Heart left ventricle (tissue), 16 donors: ENCODE data around the gene RPL27A. TPM values are rescaled to one million over a fixed set of nuclear protein-coding genes. Genes with fewer than 3 reads are reported as not detected.

ENCODE experiments used
- ATAC-seq, 4 donors: fragments of 200-7000 bp; cut with Tn5 transposase; one replicate each; pipeline ENCODE4 v1.9.1; 2020 to 2022; ENCODE audit warnings: moderate library complexity in 4 of 4, mild to moderate bottlenecking in 3 of 4, moderate number of reproducible peaks in 1 of 4
- DNase-seq, 5 donors: peaks; one replicate each; pipeline ENCODE4 v3.0.0-alpha.2; 2020
- H3K27ac ChIP-seq, 12 donors: fragments of 200-600 bp; sonication (generic) in 4 of 12; one replicate each; pipeline versions ENCODE4 v1.5.0 to v1.8.0; 2016 to 2022; ENCODE audit warnings: mild to moderate bottlenecking in 2 of 12
- H3K27me3 ChIP-seq, 9 donors: fragments of 200-600 bp; sonication (generic) in 2 of 9; one replicate each; pipeline versions ENCODE4 v1.5.1 to v1.8.0; 2016 to 2022; ENCODE audit warnings: mild to moderate bottlenecking in 3 of 9
- H3K36me3 ChIP-seq, 9 donors: fragments of 200-600 bp; sonication (generic) in 2 of 9; one replicate each; pipeline versions ENCODE4 v1.5.0 to v1.8.0; 2018 to 2022; ENCODE audit warnings: mild to moderate bottlenecking in 2 of 9
- H3K4me1 ChIP-seq, 12 donors: fragments of 200-600 bp; sonication (generic) in 4 of 12; one replicate each; pipeline versions ENCODE4 v1.5.0 to v1.8.0; 2016 to 2022; ENCODE audit warnings: mild to moderate bottlenecking in 3 of 12
- H3K4me3 ChIP-seq, 12 donors: fragments of 200-600 bp; sonication (generic) in 4 of 12; one replicate each; pipeline versions ENCODE4 v1.5.0 to v1.8.0; 2017 to 2022; ENCODE audit warnings: mild to moderate bottlenecking in 9 of 12, moderate library complexity in 4 of 12
- H3K9me3 ChIP-seq, 12 donors: fragments of 200-600 bp; sonication (generic) in 4 of 12; one replicate each; pipeline versions ENCODE4 v1.5.0 to v1.8.0; 2016 to 2022; ENCODE audit warnings: mild to moderate bottlenecking in 1 of 12
- CTCF ChIP-seq, 12 donors: fragments of 200-600 bp; sonication (generic) in 4 of 12; IDR thresholded peaks; one replicate each; pipeline versions ENCODE4 v1.5.0 to v1.8.0; 2018 to 2022; ENCODE audit warnings: antibody characterized with exemption in 12 of 12, mild to moderate bottlenecking in 5 of 12
- POLR2A ChIP-seq, 2 donors: fragments of 450-650 bp; IDR thresholded peaks; one replicate each; pipeline ENCODE4 v1.6.1; 2017; ENCODE audit warnings: antibody characterized with exemption in 2 of 2, mild to moderate bottlenecking in 2 of 2, moderate library complexity in 2 of 2
- WGBS, 4 donors: extraction: QIAGEN DNeasy Blood & Tissue Kit in 2 of 4; methylation state at CpG; one replicate each; pipeline versions ENCODE4 v1.1.5 to v1.1.7; 2013 to 2018; 5-methylcytosine and 5-hydroxymethylcytosine counted together
- intact Hi-C, 10 donors: fragments of 100-400 bp; cut with DNase I; formaldehyde crosslinking; loops; one replicate each; pipeline versions ENCODE4 v1.11.1 to v1.14.2; 2022
- polyA plus RNA-seq, 2 donors: library from polyadenylated mRNA; stranded (reverse); fragments of 200-250 nt; gene quantifications; one replicate each; pipeline ENCODE4 v1.2.3, GENCODE V29; 2013
- total RNA-seq, 9 donors: library from RNA; depleted of rRNA in 2 of 9; stranded (reverse); fragments of >200 nt in 2 of 9; fragmentation: NEBNext Ultra II Directional in 3 of 9; extraction: Animal tissue kit (Norgen Biotek cat#: 25700) in 3 of 9; gene quantifications; one replicate each; pipeline versions ENCODE4 v1.1.0 to v1.2.4, GENCODE V29; 2016 to 2023
- donor health status: ischemic (EF 13 %, LVEDD 7.1; RV severe dilation, severe dysfunction).
- donor health status: healthy with polysubstance abuse.
- donor health status: DM: no; HTN: yes; CAD: no.
- donor health status: DM: no; HTN: no; CAD: no.
- donor health status: ischemic (EF 25% LVEDD 6.9; RV normal size, moderate dysfunction).
- donor health status: ischemic (EF 25% LVEDD 5.7; RV mildly dilated, moderate dysfunction).
- donor health status: healthy.
- donor health status: DM: yes; HTN: yes; CAD: no.
- donor health status: ischemic (EF 35%, LVEDD 5.7; RV mildly dilated, moderate dysfunction).
- donor health status: nonischemic (EF 11% LVEDD 7.7; RV severe dilation, severe dysfunction).
- donor health status: DM: yes; HTN: yes; CAD: no.
- donor health status: PGD.
- donor health status: ischemic (EF 29% LVEDD 5.4; RV normal size, mild dysfunction).
- donor health status: nonischemic (EF 23%, LVEDD 6.1; RV moderate dilation, normal function).

Gene RPL27A
- total and polyA plus RNA-seq, 11 donors: 299 to 2,980 (median 471) TPM

DNA sequence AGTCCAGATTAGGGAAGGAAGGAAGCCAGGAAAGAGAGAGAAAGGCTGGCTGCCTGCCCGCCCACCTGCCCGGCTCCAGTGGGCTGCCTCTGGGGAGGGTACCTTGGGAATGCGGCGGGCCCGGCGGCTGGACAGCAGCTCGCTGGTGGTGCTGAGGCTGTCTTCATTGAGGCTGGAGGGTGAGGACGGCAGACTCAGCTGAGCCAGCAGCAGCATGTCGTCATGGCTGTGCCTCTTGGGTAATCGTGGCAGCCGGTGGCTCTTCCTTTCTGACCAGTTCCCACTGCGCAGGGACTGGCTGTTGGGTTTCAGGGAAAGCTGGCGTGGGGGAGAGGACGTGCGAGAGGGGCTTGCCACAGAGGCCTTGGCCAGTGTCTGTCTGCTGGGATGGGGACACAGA is 32.9 kb downstream of the RPL27A start:
- ATAC-seq: no peak
- 51 to 71% (median 65%) methylated on average over 8 to 15 of the region's 15 CpGs for WGBS, 4 donors
- TF ChIP-seq POLR2A (IDR thresholded peaks at IDR 0.05): no peak
- TF ChIP-seq CTCF (IDR thresholded peaks at IDR 0.05): no peak

DNA sequence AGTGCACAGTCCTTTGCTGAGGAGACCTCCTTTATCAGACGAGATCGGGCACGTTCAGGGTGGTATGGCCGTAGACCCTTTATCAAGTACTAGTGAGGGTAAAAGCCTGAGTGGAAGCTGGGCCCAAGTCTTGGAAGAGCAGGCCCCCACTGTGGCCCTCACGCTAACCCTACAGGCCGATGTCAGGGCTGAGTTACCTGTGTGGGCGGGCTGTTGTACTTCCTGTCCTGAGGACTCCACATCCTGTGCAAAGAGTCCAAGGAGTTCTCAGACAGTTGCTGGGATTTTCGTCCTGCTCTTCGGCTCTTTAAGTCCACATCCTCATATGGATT is 34.9 kb downstream of the RPL27A start:
- WGBS, 4 donors: 61 to 75% (median 64%) methylated on average over 8 to 9 of the region's 9 CpGs
- Histone ChIP-seq H3K27ac (peak overlapping the region; percentile 22 to 95 (median 75)), H3K36me3 (peaks cover 0 to 46% (median 18%) of the 10 kb centered on the region in 9 donors), H3K9me3 (no peaks in the 10 kb centered on the region), H3K4me1 (peaks cover 24 to 92% (median 78%) of the 10 kb centered on the region in 12 donors), H3K27me3 (no peaks in the 10 kb centered on the region), H3K4me3 (no peak overlapping the region)
- intact Hi-C loops: loop anchor here in 5 of 10 donors (5.0 to 10.0 kb wide), 6 partner anchors 40 to 97 kb away; a partner anchor contains a TSS
- ATAC-seq (no peak), DNase-seq (no peak)
- no peak for TF ChIP-seq POLR2A (IDR thresholded peaks at IDR 0.05)

More for the DNA sequence above, 32.9 kb downstream of the RPL27A start:
- intact Hi-C loops: loop anchor here in 5 of 10 donors (5.0 to 10.0 kb wide), 6 partner anchors 42 to 99 kb away; a partner anchor contains a TSS
- H3K4me3 ChIP-seq: no peak overlapping the region
- H3K27me3 ChIP-seq: no peaks in the 10 kb centered on the region
- H3K27ac ChIP-seq: peak overlapping the region in 10 of 12 donors; percentile 12 to 95 (median 65)
- DNase-seq: peak in 1 of 5 donors; percentile 42
- H3K36me3 ChIP-seq: peaks cover 0 to 65% (median 34%) of the 10 kb centered on the region in 9 donors
- peaks cover 19 to 72% (median 62%) of the 10 kb centered on the region in 12 donors for H3K4me1 ChIP-seq
- H3K9me3 ChIP-seq: no peaks in the 10 kb centered on the region

DNA sequence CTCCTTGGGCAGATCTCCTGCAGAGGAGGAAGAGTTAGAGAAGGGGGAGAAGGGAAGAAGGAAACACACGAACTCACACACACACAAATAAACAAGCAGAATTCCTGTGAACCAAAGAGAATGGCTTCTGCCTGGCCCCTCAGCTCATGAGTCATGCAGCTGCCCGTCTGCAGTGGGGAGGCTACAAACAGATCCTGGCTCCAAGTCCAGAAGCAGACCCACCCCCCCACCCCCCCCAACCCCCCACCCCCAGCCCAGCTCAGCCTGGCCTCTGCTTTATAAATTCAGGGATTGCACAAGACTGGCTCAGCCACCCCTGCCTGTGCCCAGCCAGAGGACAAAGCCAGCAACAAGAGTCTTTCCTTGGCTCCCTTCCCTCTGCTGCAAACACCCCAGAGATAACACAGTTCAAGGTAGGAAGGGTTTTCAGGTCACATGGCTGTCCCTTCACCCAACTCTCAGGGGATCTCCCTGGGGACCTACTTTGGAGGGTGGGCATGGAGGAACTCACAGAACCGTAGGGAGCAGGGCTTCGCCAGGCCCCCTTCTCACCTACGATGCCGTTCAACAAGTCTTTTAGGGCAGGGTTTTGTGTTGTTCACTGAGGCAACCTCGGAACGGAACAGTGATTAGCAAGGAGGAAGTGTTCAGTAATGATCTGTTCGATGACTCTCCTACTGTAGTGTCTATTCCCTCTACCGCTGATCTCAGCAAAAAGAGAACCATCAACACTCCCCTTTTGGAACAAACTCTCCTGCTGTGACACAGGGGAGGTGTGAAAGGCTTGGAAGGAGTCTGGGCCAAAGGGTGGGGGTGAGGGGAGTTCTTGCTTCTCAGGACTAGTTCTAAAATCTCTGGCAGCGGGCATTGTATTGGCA is 35.5 kb downstream of the RPL27A start:
- Histone ChIP-seq H3K36me3 (peaks cover 0 to 40% (median 17%) of the 10 kb centered on the region in 9 donors), H3K9me3 (no peaks in the 10 kb centered on the region), H3K4me3 (no peak overlapping the region), H3K27ac (peak overlapping the region; percentile 50 to 95 (median 80)), H3K27me3 (no peaks in the 10 kb centered on the region), H3K4me1 (peaks cover 24 to 97% (median 82%) of the 10 kb centered on the region in 12 donors)
- intact Hi-C loops: loop anchor here in 5 of 10 donors (5.0 to 10.0 kb wide), 6 partner anchors 39 to 97 kb away; a partner anchor contains a TSS
- peak; percentile 77 to 82 (median 80) for ATAC-seq
- DNase-seq: peak in 4 of 5 donors; percentile 36 to 82 (median 59)
- 30 to 49% (median 39%) methylated on average over 11 of the region's 11 CpGs for WGBS, 4 donors
- no peak for TF ChIP-seq CTCF (IDR thresholded peaks at IDR 0.05)
- no peak for TF ChIP-seq POLR2A (IDR thresholded peaks at IDR 0.05)

DNA sequence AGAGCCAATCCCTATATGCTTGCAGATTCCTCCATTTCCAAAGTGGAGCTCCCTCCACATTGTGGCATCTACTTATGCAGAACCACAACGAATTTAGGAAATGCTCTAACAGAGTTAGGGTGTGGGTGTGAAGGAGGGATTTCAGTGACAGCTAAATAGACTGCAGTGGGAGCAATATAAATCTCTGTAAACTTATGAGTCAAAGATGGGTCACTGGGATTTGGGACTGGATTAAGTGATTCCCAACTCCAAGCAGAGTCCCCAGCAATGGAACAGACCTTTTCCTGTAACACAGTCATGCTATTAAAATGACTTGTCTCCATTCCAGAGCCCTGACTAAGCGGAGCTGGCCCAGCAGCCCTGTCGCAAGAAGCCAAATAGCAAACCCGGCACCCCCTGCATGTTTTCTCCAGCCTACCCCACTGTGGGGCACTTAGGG is 36.6 kb downstream of the RPL27A start:
- intact Hi-C loops: loop anchor here in 5 of 10 donors (5.0 to 10.0 kb wide), 6 partner anchors 38 to 96 kb away; a partner anchor contains a TSS
- peaks cover 24 to 93% (median 81%) of the 10 kb centered on the region in 12 donors for H3K4me1 ChIP-seq
- no peak overlapping the region for H3K4me3 ChIP-seq
- TF ChIP-seq POLR2A (IDR thresholded peaks at IDR 0.05): no peak
- TF ChIP-seq CTCF (IDR thresholded peaks at IDR 0.05): no peak
- H3K36me3 ChIP-seq: peaks cover 0 to 38% (median 12%) of the 10 kb centered on the region in 9 donors
- H3K9me3 ChIP-seq: no peaks in the 10 kb centered on the region
- WGBS, 4 donors: 14 to 24% (median 17%) methylated on average over 4 of the region's 4 CpGs
- no peaks in the 10 kb centered on the region for H3K27me3 ChIP-seq
- H3K27ac ChIP-seq: peak overlapping the region; percentile 50 to 95 (median 80)
- ATAC-seq: peak; percentile 49 to 84 (median 70)
- DNase-seq: peak in 4 of 5 donors; percentile 50 to 76 (median 60)
